HCT116 (cell line): ENCODE measurements around the gene FCF1. TPM values are rescaled to one million over a fixed set of nuclear protein-coding genes. Genes with fewer than 3 reads are reported as not detected.

Experiments
- ATAC-seq: fragments of 200-7000 bp; cut with Tn5 transposase; 2 replicates; pipeline ENCODE4 v1.9.1; 2020; ENCODE audit warnings: mild to moderate bottlenecking, moderate library complexity
- Bru-seq: library from RNA; stranded (reverse); fragments of 400-500 nt; gene quantifications from one replicate; lab custom pipeline; 2021; lab: Mats Ljungman, UMichigan
- BruChase-seq, 2 experiments: library from RNA; stranded (reverse); fragments of 400-500 nt; gene quantifications; one replicate each; lab custom pipeline; 2021; lab: Mats Ljungman, UMichigan
- BruUV-seq: library from RNA; stranded (reverse); fragments of 400-500 nt; replicated peaks from 2 replicates; lab custom pipeline; 2021; lab: Mats Ljungman, UMichigan
- CTCF ChIA-PET: fragments of 300-600 bp; sonication (Branson Sonifier 250); formaldehyde crosslinking; loops from one replicate; lab custom pipeline; 2021; ENCODE audit warnings: antibody characterized with exemption; lab: Charles Lee
- POLR2A ChIA-PET: fragments of 300-600, 350-600 bp; sonication (Branson Sonifier 250); formaldehyde crosslinking; loops from one replicate; lab custom pipeline; 2021; ENCODE audit warnings: antibody characterized with exemption; lab: Charles Lee
- RAD21 ChIA-PET, 2 experiments: fragments of 300-600 bp; sonication (Branson Sonifier 250); formaldehyde crosslinking; loops; one replicate each; lab custom pipeline; 2023; ENCODE audit warnings: low total read pairs in 2 of 2; ENCODE audit not compliant: uncharacterized antibody in 2 of 2, unreplicated experiment in 2 of 2, low non-redundant PET in 1 of 2; lab: Charles Lee
- DNase-seq: peaks from one replicate; pipeline ENCODE4 v3.0.0-alpha.2; 2010; ENCODE audit warnings: low read depth, low spot score
- H2AFZ ChIP-seq: fragments of 200-600 bp; shearing (Covaris generic), sonication (generic); 2 replicates; pipeline ENCODE4 v1.6.1; 2017; ENCODE audit warnings: low read depth, mixed run types, mixed read lengths, antibody characterized with exemption, low read length; ENCODE audit not compliant: poor library complexity, severe bottlenecking
- H3K27ac ChIP-seq: 2 replicates; pipeline ENCODE4 v1.5.1; 2012; ENCODE audit warnings: low read depth, low read length
- H3K27me3 ChIP-seq: fragments of 200-600 bp; sonication (generic); 2 replicates; pipeline ENCODE4 v1.6.1; 2016; ENCODE audit warnings: mixed run types, low read length, mixed read lengths; ENCODE audit not compliant: insufficient read depth
- H3K36me3 ChIP-seq, 2 experiments: fragments of 200-500 bp in 1 of 2; fragments of 200-600 bp in 1 of 2; sonication (Bioruptor generic) in 1 of 2; sonication (generic) in 1 of 2; 2 replicates each; pipeline versions ENCODE4 v1.5.1 to v1.6.1; 2014 to 2016; ENCODE audit warnings: low read length in 2 of 2, inconsistent platforms in 1 of 2, mixed read lengths in 1 of 2, mixed run types in 1 of 2; ENCODE audit not compliant: insufficient read depth in 2 of 2, control insufficient read depth in 1 of 2
- H3K4me1 ChIP-seq, 2 experiments: fragments of 200-600 bp in 1 of 2; sonication (generic) in 1 of 2; 2 replicates each; pipeline versions ENCODE4 v1.5.1 to v1.6.1; 2012 to 2017; ENCODE audit warnings: low read length in 2 of 2, inconsistent platforms in 1 of 2, mild to moderate bottlenecking in 1 of 2, mixed read lengths in 1 of 2, mixed run types in 1 of 2, moderate library complexity in 1 of 2; ENCODE audit not compliant: insufficient read depth in 2 of 2, control insufficient read depth in 1 of 2
- H3K4me2 ChIP-seq: fragments of 200-600 bp; sonication (generic); 2 replicates; pipeline ENCODE4 v1.6.1; 2017; ENCODE audit warnings: mixed run types, low read length, mixed read lengths
- H3K4me3 ChIP-seq, 2 experiments: fragments of 200-600 bp in 1 of 2; sonication (generic) in 1 of 2; replicated peaks in 1 of 2; 2 replicates each; pipeline ENCODE4 v1.5.1; 2011 to 2016; ENCODE audit warnings: low read length in 2 of 2, control low read depth in 1 of 2, low read depth in 1 of 2, mild to moderate bottlenecking in 1 of 2, mixed read lengths in 1 of 2, mixed run types in 1 of 2
- H3K79me2 ChIP-seq: fragments of 200-600 bp; sonication (generic); 2 replicates; pipeline ENCODE4 v1.6.1; 2017; ENCODE audit warnings: mild to moderate bottlenecking, mixed run types, low read length, moderate library complexity, mixed read lengths; ENCODE audit not compliant: insufficient read depth
- H3K9ac ChIP-seq: fragments of 200-600 bp; sonication (generic); 2 replicates; pipeline ENCODE4 v1.6.1; 2016; ENCODE audit warnings: low read length, mixed read lengths
- H3K9me2 ChIP-seq: fragments of 200-600 bp; sonication (generic), shearing (Covaris generic); 2 replicates; pipeline ENCODE4 v1.6.1; 2017; ENCODE audit warnings: mixed run types, mild to moderate bottlenecking, moderate library complexity; ENCODE audit not compliant: insufficient read depth
- H3K9me3 ChIP-seq, 2 experiments: fragments of 200-500 bp in 1 of 2; fragments of 200-600 bp in 1 of 2; sonication (Bioruptor generic) in 1 of 2; sonication (generic) in 1 of 2; 2 replicates each; pipeline ENCODE4 v1.6.1; 2014 to 2017; ENCODE audit warnings: low read length in 2 of 2, mixed read lengths in 2 of 2, inconsistent platforms in 1 of 2, low read depth in 1 of 2, mild to moderate bottlenecking in 1 of 2, mixed run types in 1 of 2, moderate library complexity in 1 of 2; ENCODE audit not compliant: control insufficient read depth in 1 of 2, insufficient read depth in 1 of 2
- H4K20me1 ChIP-seq: fragments of 200-600 bp; sonication (generic), shearing (Covaris generic); 2 replicates; pipeline ENCODE4 v1.6.1; 2017; ENCODE audit warnings: mixed run types, mild to moderate bottlenecking, moderate library complexity; ENCODE audit not compliant: insufficient read depth
- ATF3 ChIP-seq: IDR thresholded peaks from 2 replicates; pipeline ENCODE4 v1.6.1; 2012
- CBX3 ChIP-seq: IDR thresholded peaks from 2 replicates; pipeline ENCODE4 v1.6.1; 2012; ENCODE audit warnings: low read depth
- CEBPB ChIP-seq: IDR thresholded peaks from 2 replicates; pipeline ENCODE4 v1.6.1; 2012; ENCODE audit warnings: low read depth
- CTCF ChIP-seq, 3 experiments: fragments of 200-600 bp in 1 of 3; sonication (generic) in 1 of 3; IDR thresholded peaks in 2 of 3; conservative IDR thresholded peaks in 1 of 3; 2 replicates each; pipeline ENCODE4 v1.5.1; 2012 to 2017; ENCODE audit warnings: low read depth in 2 of 3, low read length in 2 of 3, antibody characterized with exemption in 1 of 3, borderline replicate concordance in 1 of 3, control low read depth in 1 of 3, mild to moderate bottlenecking in 1 of 3, mixed read lengths in 1 of 3, mixed run types in 1 of 3, moderate library complexity in 1 of 3; ENCODE audit not compliant: insufficient read depth in 1 of 3
- EGR1 ChIP-seq: IDR thresholded peaks from 2 replicates; pipeline ENCODE4 v1.6.1; 2012; ENCODE audit warnings: low read depth
- ELF1 ChIP-seq: IDR thresholded peaks from 2 replicates; pipeline ENCODE4 v1.6.1; 2012; ENCODE audit warnings: low read depth, borderline replicate concordance
- EZH2phosphoT487 ChIP-seq: fragments of 200-600 bp; IDR thresholded peaks from 2 replicates; pipeline ENCODE4 v1.6.1; 2018; ENCODE audit warnings: antibody characterized with exemption, borderline replicate concordance
- FOSL1 ChIP-seq: IDR thresholded peaks from 2 replicates; pipeline ENCODE4 v1.6.1; 2012; ENCODE audit warnings: low read depth
- JUND ChIP-seq: IDR thresholded peaks from 2 replicates; pipeline ENCODE4 v1.6.1; 2012
- MAX ChIP-seq: IDR thresholded peaks from 2 replicates; pipeline ENCODE4 v1.6.1; 2012
- POLR2A ChIP-seq: IDR thresholded peaks from 2 replicates; pipeline ENCODE4 v1.7.0; 2011; ENCODE audit warnings: borderline replicate concordance; ENCODE audit not compliant: insufficient read depth, insufficient read length; ENCODE audit errors: extremely low read depth
- POLR2AphosphoS5 ChIP-seq: IDR thresholded peaks from 2 replicates; pipeline ENCODE4 v1.6.1; 2011; ENCODE audit warnings: mild to moderate bottlenecking, low read depth, low read length, moderate library complexity
- RAD21 ChIP-seq: IDR thresholded peaks from 2 replicates; pipeline ENCODE4 v1.6.1; 2012; ENCODE audit warnings: low read depth, mild to moderate bottlenecking
- REST ChIP-seq: IDR thresholded peaks from 2 replicates; pipeline ENCODE4 v1.6.1; 2012; ENCODE audit warnings: low read depth
- SIN3A ChIP-seq: IDR thresholded peaks from 2 replicates; pipeline ENCODE4 v1.6.1; 2012; ENCODE audit warnings: low read depth
- SP1 ChIP-seq: IDR thresholded peaks from 2 replicates; pipeline ENCODE4 v1.6.1; 2012; ENCODE audit warnings: low read depth
- SRF ChIP-seq: IDR thresholded peaks from 2 replicates; pipeline ENCODE4 v1.6.1; 2012; ENCODE audit warnings: low read depth
- YY1 ChIP-seq: IDR thresholded peaks from 2 replicates; pipeline ENCODE4 v1.6.1; 2011; ENCODE audit warnings: low read length, low read depth, moderate library complexity, mild to moderate bottlenecking; ENCODE audit not compliant: insufficient replicate concordance; ENCODE audit errors: extremely low read depth
- ZFX ChIP-seq: fragments of 450-650 bp; IDR thresholded peaks from 2 replicates; pipeline ENCODE4 v1.6.1; 2017
- intact Hi-C: fragments of 100-400 bp; cut with micrococcal nuclease; formaldehyde crosslinking; loops from 2 replicates; pipeline ENCODE4 v1.10.0; 2022
- long read RNA-seq: library from polyadenylated mRNA; unstranded; transcript quantifications from one replicate; pipeline ENCODE4 v2.0.0, GENCODE V29; 2021; ENCODE audit not compliant: unreplicated experiment
- polyA plus RNA-seq: library from polyadenylated mRNA; unstranded; fragments of >200 nt; gene quantifications from 2 replicates; pipeline ENCODE4 v1.2.1, GENCODE V29; 2012; ENCODE audit warnings: missing spikeins
- total RNA-seq: library from RNA; stranded (reverse); gene quantifications from one replicate; pipeline ENCODE4 v1.2.1, GENCODE V29; 2021; ENCODE audit not compliant: unreplicated experiment

Gene FCF1
- total RNA-seq (69.0 TPM), Bru-seq, nascent RNA (percentile 79 among the genes with signal in this experiment), BruChase-seq, experiment 1, labeled RNA remaining after a 6-hour chase (percentile 92 among the genes with signal in this experiment), BruChase-seq, experiment 2, labeled RNA remaining after a 2-hour chase (percentile 79 among the genes with signal in this experiment)
- 32.7 and 47.8 TPM in 2 replicates for polyA plus RNA-seq
- long read RNA-seq, full-length matches to known transcripts = 6 of 31 reads
- long read RNA-seq, partial matches to known transcripts = 6 of 31 reads
- long read RNA-seq, other reads (novel, unspliced or antisense) = 19 of 31 reads

- ATAC-seq (peak; percentile 96), DNase-seq (peak; percentile 85)
- ChIA-PET RAD21 (no interaction called here), CTCF (no interaction called here), POLR2A (no interaction called here)
- Histone ChIP-seq H4K20me1 (no peaks in the 10 kb centered on the region), H3K4me3 (peak within 1 kb of the TSS; percentile 74 to 94), H3K9ac (peak within 1 kb of the TSS; percentile 86), H3K36me3 (peaks cover 0 to 24% of the 10 kb centered on the region in 2 experiments; a peak in 3 of 4 replicates), H3K9me2 (no peaks in the 10 kb centered on the region), H3K4me2 (peak within 1 kb of the TSS; percentile 89), H2AFZ (no peak within 1 kb of the TSS), H3K9me3 (no peaks in the 10 kb centered on the region), H3K27ac (peak within 1 kb of the TSS; percentile 36), H3K79me2 (peaks cover 68% of the 10 kb centered on the region), H3K27me3 (no peaks in the 10 kb centered on the region), H3K4me1 (peaks cover 5 to 14% of the 10 kb centered on the region in 2 experiments; a peak in 3 of 4 replicates)
- TF ChIP-seq YY1 (peak; percentile 60), MAX (peak; percentile 90), POLR2AphosphoS5 (peak; percentile 90), FOSL1 (no peak), SRF (peak; percentile 95), CTCF (IDR thresholded peaks at IDR 0.05 in 2 of 3, conservative IDR thresholded peaks at IDR 0.05 in 1 of 3; ENCODE audit: borderline replicate concordance in 1 of 3, insufficient read depth in 1 of 3, low read depth in 2 of 3, low read length in 2 of 3) (no peak), REST (no peak), ATF3 (no peak), SIN3A (peak; percentile 94; the same call in 1 of the 2 replicates), SP1 (peak; percentile 59), CEBPB (0 out of 2 replicates have a peak, but pooled peaks have one; percentile 47), RAD21 (0 out of 2 replicates have a peak, but pooled peaks have one; percentile 9), JUND (no peak), ZFX (no peak), POLR2A (no peak), EGR1 (peak; percentile 62; the same call in 1 of the 2 replicates), EZH2phosphoT487 (no peak), ELF1 (peak; percentile 96), CBX3 (peak; percentile 68; the same call in 1 of the 2 replicates)
- intact Hi-C loops = loop anchor here (5.0 kb wide), 1 partner anchor 95 kb away; no protein-coding TSS in a partner anchor
- BruUV-seq = TSS peak; percentile 70
These were observed at the start of gene FCF1, which contains the start of gene AREL1 for GRCh38 chr14:74712499-74713394. TSS of gene FCF1 (plus strand) at chr14:74713144. CDS start at chr14:74713198, 54 bp downstream. TSS of gene AREL1 (minus strand) at chr14:74713080. CDS start at chr14:74685615, 27,465 bp downstream.
